Kidney (tissue), 14 donors: Measurements from ENCODE around the gene TRAPPC6A. TPM values are rescaled to one million over a fixed set of nuclear protein-coding genes. Genes with fewer than 3 reads are reported as not detected.
A peak's percentile ranks its signal among the peaks of the same experiment; 100 is the strongest.

ENCODE experiments used
- DNase-seq, 5 donors: peaks; one replicate each; pipeline ENCODE4 v3.0.0-alpha.2; 2013 to 2020
- FAIRE-seq: peaks from 2 replicates; lab custom pipeline; 2012; peaks lifted over from hg19 to GRCh38; lab: Jason Lieb, UNC
- H3K27ac ChIP-seq, 2 donors: one replicate each; pipeline ENCODE4 v1.7.0; 2013; ENCODE audit warnings: low read depth in 2 of 2, low read length in 2 of 2, inconsistent platforms in 1 of 2
- H3K27me3 ChIP-seq: one replicate; pipeline ENCODE4 v1.7.1; 2013; ENCODE audit warnings: low read length, inconsistent platforms; ENCODE audit not compliant: control insufficient read depth, insufficient read depth
- H3K36me3 ChIP-seq, 3 donors: one replicate each; pipeline versions ENCODE4 v1.7.0 to v1.7.1; 2013; ENCODE audit warnings: low read length in 3 of 3, control low read depth in 1 of 3, inconsistent platforms in 1 of 3; ENCODE audit not compliant: insufficient read depth in 3 of 3, control insufficient read depth in 2 of 3
- H3K4me1 ChIP-seq, 3 donors: one replicate each; pipeline versions ENCODE4 v1.7.0 to v1.7.1; 2013; ENCODE audit warnings: low read length in 3 of 3, inconsistent platforms in 1 of 3, low read depth in 1 of 3; ENCODE audit not compliant: control insufficient read depth in 2 of 3, insufficient read depth in 2 of 3
- H3K4me3 ChIP-seq, 3 donors: one replicate each; pipeline versions ENCODE4 v1.7.0 to v1.8.1; 2013; ENCODE audit warnings: low read length in 3 of 3, control low read depth in 1 of 3, inconsistent platforms in 1 of 3
- H3K9ac ChIP-seq, 3 donors: one replicate each; pipeline versions ENCODE4 v1.7.0 to v1.7.1; 2013; ENCODE audit warnings: low read length in 3 of 3, control low read depth in 1 of 3, inconsistent platforms in 1 of 3
- H3K9me3 ChIP-seq, 3 donors: one replicate each; pipeline versions ENCODE4 v1.7.0 to v1.7.1; 2013; ENCODE audit warnings: low read length in 3 of 3, control low read depth in 1 of 3, inconsistent platforms in 1 of 3; ENCODE audit not compliant: control insufficient read depth in 2 of 3, insufficient read depth in 1 of 3
- intact Hi-C: fragments of 100-400 bp; cut with DNase I; formaldehyde crosslinking; loops from one replicate; pipeline ENCODE4 v1.11.1; 2022
- polyA plus RNA-seq: library from polyadenylated mRNA; stranded (reverse); fragments of 350-450 nt; fragmentation: Illumina TruSeq; extraction: RNeasy Lipid Tissue Mini Kit (QIAGEN cat#74804); gene quantifications from one replicate; pipeline ENCODE4 v1.2.3, GENCODE V29; 2014; ENCODE audit warnings: low read depth, low replicate concordance; ENCODE audit not compliant: insufficient read depth
- total RNA-seq: library from RNA; stranded (reverse); fragmentation: NEBNext Ultra II Directional; extraction: Animal tissue kit (Norgen Biotek cat#: 25700); gene quantifications from one replicate; pipeline ENCODE4 v1.2.1, GENCODE V29; 2021
- TF ChIP-seq, protein P1 (sequence below): IDR thresholded peaks from 3 replicates; pipeline ENCODE4 v1.5.1; 2012; ENCODE audit warnings: mild to moderate bottlenecking, moderate library complexity, borderline replicate concordance; ENCODE audit not compliant: insufficient read depth; ENCODE audit errors: extremely low read depth
- donor health status: control.
- donor health status: control.
- donor health status: control.
- donor health status: control.
- donor health status: control.
- donor health status: DM: yes; HTN: yes; CAD: no.
- donor health status: Normal renal cell carcinoma (clear cell type).

The TRAPPC6A gene
- total and polyA plus RNA-seq, 2 donors from 2014 or later = 37.2 to 123 TPM

GRCh38 chr19:45154064-45154827 is 23.8 kb downstream of the TRAPPC6A start:
- peak in 1 of 5 donors; percentile 52 for DNase-seq
- TF ChIP-seq, protein P1, sequence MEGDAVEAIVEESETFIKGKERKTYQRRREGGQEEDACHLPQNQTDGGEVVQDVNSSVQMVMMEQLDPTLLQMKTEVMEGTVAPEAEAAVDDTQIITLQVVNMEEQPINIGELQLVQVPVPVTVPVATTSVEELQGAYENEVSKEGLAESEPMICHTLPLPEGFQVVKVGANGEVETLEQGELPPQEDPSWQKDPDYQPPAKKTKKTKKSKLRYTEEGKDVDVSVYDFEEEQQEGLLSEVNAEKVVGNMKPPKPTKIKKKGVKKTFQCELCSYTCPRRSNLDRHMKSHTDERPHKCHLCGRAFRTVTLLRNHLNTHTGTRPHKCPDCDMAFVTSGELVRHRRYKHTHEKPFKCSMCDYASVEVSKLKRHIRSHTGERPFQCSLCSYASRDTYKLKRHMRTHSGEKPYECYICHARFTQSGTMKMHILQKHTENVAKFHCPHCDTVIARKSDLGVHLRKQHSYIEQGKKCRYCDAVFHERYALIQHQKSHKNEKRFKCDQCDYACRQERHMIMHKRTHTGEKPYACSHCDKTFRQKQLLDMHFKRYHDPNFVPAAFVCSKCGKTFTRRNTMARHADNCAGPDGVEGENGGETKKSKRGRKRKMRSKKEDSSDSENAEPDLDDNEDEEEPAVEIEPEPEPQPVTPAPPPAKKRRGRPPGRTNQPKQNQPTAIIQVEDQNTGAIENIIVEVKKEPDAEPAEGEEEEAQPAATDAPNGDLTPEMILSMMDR = no peak

DNA sequence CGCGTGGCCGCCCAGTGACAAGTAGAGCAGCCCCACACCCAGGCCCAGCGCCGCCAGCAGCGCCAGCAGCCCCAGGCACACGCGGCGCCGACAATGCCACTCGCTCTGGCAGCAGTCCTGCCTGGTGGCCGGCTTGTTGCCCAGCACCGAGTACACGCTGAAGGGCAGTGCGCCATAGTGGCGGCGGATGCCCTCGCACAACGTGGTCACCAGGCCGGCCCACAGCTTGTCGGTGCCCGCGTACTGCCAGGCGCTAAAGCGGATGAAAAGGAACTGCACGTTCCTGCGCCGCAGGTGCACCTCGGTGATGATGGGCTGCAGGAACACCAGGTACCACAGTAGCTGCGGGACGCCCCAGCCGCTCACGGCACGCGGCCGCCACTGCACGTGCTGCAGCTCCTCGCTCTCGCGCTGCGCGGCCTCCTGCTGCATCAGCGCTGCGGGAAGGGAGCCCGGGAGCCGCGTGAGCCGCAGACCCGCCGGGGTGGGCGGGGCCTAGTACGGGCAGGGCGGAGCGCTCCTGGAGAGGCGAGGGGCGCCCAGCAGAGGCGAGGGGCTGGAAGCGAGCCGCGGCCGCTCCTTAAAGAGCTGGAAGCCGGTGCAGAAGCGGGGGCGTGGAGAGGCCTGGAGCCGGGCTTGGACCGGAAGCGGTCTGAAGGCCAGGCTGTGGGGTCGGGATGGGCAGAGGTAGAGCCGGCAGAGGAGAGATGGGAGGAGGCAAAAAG is 24.5 kb downstream of the TRAPPC6A start:
- H3K4me3 ChIP-seq = peak overlapping the region in 1 of 3 donors; percentile 16

More at GRCh38 chr19:45154064-45154827, 23.8 kb downstream of the TRAPPC6A start:
- H3K36me3 ChIP-seq = no peaks in the 10 kb centered on the region
- no peak for FAIRE-seq
- intact Hi-C loops = no loop called here
- H3K9ac ChIP-seq = no peak overlapping the region
- H3K4me1 ChIP-seq = peaks cover 0 to 18% (median 0%) of the 10 kb centered on the region in 3 donors
- H3K27me3 ChIP-seq = peaks cover 12% of the 10 kb centered on the region
- H3K4me3 ChIP-seq = no peak overlapping the region
- no peaks in the 10 kb centered on the region for H3K9me3 ChIP-seq
- no peak overlapping the region for H3K27ac ChIP-seq

DNA sequence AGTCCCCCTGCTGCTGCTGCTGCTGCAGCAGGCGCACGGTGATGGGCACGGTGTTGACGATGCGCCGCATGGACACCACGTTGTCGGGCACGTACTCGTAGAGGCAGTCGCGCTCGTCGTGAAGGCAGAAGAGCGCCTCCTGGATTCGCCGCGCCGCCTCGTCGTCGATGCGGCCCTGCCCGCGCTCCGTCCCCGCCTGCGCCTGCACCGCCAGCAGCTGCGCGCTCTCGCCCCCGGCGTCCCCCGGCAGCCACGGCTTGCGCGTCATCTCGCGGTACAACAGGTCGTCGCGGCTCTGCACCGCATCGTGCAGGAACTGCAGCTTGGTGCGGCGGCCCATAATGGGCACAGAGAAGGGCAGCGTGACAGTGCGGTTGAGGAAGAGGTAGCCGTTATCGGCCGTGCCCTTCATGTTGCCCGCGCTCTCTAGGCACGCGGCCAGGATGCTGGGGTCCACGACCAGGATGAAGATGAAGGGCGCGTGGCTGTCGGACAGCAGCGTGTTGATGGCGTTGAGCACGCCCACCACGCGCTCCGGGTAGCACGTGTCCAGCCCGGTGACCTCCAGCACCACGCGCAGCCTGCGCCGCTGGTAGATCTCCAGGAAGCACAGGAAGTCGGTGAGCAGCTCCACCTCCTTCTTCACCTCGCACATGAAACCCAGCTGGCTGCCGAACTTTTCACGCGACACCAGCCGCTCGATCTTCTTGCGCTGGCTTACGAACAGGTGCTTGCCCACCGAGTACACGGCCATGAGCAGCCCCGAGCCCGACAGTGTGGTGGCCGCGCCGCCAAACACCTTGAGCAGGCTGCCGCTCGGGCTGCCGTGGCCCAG is 25.3 kb downstream of the TRAPPC6A start:
- FAIRE-seq = no peak
- DNase-seq = peak in 4 of 5 donors; percentile 51 to 74 (median 62)
- intact Hi-C loops = no loop called here
- TF ChIP-seq, protein P1 = no peak
- Histone ChIP-seq H3K4me3 (no peak overlapping the region), H3K9ac (no peak overlapping the region), H3K4me1 (peaks cover 0 to 18% (median 0%) of the 10 kb centered on the region in 3 donors), H3K36me3 (no peaks in the 10 kb centered on the region), H3K27ac (no peak overlapping the region), H3K27me3 (peaks cover 12% of the 10 kb centered on the region), H3K9me3 (no peaks in the 10 kb centered on the region)

More for the DNA sequence above, 24.5 kb downstream of the TRAPPC6A start:
- intact Hi-C loops = no loop called here
- H3K4me1 ChIP-seq = peaks cover 0 to 18% (median 0%) of the 10 kb centered on the region in 3 donors
- DNase-seq (peak; percentile 60 to 76 (median 75)), FAIRE-seq (no peak)
- H3K9me3 ChIP-seq = no peaks in the 10 kb centered on the region
- H3K27ac ChIP-seq = no peak overlapping the region
- H3K27me3 ChIP-seq = peaks cover 12% of the 10 kb centered on the region
- H3K36me3 ChIP-seq = no peaks in the 10 kb centered on the region
- TF ChIP-seq, protein P1 = no peak
- no peak overlapping the region for H3K9ac ChIP-seq
